Right lobe of liver (tissue), 4 donors: ENCODE results near the gene ADARB2.

Source experiments
- POLR2A ChIP-seq: fragments of 450-650 bp; IDR thresholded peaks from one replicate; pipeline ENCODE4 v1.6.1; 2017; ENCODE audit warnings: antibody characterized with exemption, mild to moderate bottlenecking
- TF ChIP-seq, protein P1 (sequence below), 4 donors: fragments of 200-600 bp in 3 of 4; fragments of 450-650 bp in 1 of 4; IDR thresholded peaks; one replicate each; pipeline versions ENCODE4 v1.5.1 to v1.8.0; 2016 to 2022; ENCODE audit warnings: antibody characterized with exemption in 4 of 4, mild to moderate bottlenecking in 2 of 4
- donor health status: DM: no; HTN: no; CAD: no.
- donor health status: DM: no; HTN: no; CAD: no.
- donor health status: DM: no; HTN: yes; CAD: no.

DNA sequence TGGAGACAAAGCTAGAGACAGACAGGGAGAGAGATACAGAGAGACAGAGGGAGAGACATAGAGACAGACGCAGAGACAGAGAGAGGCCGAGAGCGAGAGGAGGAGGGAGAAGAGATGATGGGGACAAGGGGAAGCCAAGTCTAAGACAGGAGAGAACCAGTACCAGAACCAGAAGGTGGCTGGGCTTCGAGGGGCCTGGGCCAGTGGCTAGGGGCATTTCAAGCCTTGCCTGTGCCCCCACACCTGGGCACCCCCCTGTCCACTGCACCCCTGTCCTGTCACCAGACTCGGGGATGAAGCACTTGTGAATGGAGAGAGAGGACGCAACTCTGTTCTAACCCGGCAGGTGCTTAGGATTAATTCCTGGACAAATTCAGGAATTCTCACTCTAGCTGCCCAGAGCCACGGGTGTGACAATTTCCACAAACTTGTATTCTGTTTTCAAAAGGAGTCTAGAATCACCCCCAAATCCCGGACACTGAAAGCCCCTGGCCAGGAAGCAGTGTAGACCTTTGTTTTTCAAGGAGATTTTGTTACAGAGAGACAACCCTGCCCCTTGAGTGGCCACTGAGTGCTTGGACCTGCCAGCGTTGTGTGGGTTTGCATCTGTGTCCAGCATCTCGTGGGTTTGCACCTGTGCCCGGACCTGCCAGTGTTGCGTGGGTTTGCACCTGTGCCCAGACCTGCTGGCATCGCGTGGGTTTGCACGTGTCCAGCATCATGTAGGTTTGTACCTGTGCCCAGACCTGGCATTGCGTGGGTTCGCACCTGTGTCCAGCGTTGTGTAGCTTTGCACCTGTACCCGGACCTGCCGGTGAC, 523.9 kb downstream of the ADARB2 start:
- TF ChIP-seq, protein P1, sequence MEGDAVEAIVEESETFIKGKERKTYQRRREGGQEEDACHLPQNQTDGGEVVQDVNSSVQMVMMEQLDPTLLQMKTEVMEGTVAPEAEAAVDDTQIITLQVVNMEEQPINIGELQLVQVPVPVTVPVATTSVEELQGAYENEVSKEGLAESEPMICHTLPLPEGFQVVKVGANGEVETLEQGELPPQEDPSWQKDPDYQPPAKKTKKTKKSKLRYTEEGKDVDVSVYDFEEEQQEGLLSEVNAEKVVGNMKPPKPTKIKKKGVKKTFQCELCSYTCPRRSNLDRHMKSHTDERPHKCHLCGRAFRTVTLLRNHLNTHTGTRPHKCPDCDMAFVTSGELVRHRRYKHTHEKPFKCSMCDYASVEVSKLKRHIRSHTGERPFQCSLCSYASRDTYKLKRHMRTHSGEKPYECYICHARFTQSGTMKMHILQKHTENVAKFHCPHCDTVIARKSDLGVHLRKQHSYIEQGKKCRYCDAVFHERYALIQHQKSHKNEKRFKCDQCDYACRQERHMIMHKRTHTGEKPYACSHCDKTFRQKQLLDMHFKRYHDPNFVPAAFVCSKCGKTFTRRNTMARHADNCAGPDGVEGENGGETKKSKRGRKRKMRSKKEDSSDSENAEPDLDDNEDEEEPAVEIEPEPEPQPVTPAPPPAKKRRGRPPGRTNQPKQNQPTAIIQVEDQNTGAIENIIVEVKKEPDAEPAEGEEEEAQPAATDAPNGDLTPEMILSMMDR (IDR thresholded peaks at IDR 0.05), result no peak
- TF ChIP-seq POLR2A, result no peak
